ENCODE results near the gene C15orf40.

DNA sequence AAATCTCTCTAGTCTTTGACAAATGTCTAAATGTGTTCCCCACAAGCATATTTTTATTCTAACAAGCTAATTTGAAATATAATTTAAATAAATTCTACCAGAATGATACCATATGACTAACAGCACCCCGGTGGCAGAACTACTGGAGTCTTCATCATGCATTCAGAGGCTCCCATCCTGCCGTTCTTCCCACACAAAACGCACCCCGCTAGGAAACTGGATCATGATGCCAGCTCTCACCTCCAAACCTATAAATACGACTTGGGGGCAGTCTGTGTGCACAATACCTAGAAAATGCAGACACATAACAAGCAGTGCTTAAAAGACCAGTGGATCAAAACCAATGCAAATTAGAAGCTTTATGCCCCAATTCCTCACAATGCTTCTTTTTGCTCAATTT is 67.4 kb downstream of the C15orf40 start:
- TF ChIP-seq, protein P1, sequence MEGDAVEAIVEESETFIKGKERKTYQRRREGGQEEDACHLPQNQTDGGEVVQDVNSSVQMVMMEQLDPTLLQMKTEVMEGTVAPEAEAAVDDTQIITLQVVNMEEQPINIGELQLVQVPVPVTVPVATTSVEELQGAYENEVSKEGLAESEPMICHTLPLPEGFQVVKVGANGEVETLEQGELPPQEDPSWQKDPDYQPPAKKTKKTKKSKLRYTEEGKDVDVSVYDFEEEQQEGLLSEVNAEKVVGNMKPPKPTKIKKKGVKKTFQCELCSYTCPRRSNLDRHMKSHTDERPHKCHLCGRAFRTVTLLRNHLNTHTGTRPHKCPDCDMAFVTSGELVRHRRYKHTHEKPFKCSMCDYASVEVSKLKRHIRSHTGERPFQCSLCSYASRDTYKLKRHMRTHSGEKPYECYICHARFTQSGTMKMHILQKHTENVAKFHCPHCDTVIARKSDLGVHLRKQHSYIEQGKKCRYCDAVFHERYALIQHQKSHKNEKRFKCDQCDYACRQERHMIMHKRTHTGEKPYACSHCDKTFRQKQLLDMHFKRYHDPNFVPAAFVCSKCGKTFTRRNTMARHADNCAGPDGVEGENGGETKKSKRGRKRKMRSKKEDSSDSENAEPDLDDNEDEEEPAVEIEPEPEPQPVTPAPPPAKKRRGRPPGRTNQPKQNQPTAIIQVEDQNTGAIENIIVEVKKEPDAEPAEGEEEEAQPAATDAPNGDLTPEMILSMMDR (tag by site-specific recombination; IDR thresholded peaks at IDR 0.05) = no peak
- TF ChIP-seq ZNF549 (tag by site-specific recombination; IDR thresholded peaks at IDR 0.05) (no peak), ZNF23 (tag by site-specific recombination; IDR thresholded peaks at IDR 0.05; ENCODE audit: borderline replicate concordance) (no peak), KLF9 (tag by site-specific recombination; IDR thresholded peaks at IDR 0.05; ENCODE audit: low read depth) (no peak), ZNF792 (tag by site-specific recombination; IDR thresholded peaks at IDR 0.05) (no peak), ZNF140 (tag by site-specific recombination; IDR thresholded peaks at IDR 0.05) (no peak), ZNF580 (tag by site-specific recombination; IDR thresholded peaks at IDR 0.05) (no peak), ZNF18 (tag by site-specific recombination; IDR thresholded peaks at IDR 0.05) (no peak), ZBTB26 (tag by site-specific recombination; optimal IDR thresholded peaks at IDR 0.05) (no peak), ZNF223 (tag by site-specific recombination; IDR thresholded peaks at IDR 0.05) (no peak), KLF10 (tag by site-specific recombination; IDR thresholded peaks at IDR 0.05) (no peak), SP2 (tag by site-specific recombination; IDR thresholded peaks at IDR 0.05) (no peak)
- TF ChIP-seq, protein P2, sequence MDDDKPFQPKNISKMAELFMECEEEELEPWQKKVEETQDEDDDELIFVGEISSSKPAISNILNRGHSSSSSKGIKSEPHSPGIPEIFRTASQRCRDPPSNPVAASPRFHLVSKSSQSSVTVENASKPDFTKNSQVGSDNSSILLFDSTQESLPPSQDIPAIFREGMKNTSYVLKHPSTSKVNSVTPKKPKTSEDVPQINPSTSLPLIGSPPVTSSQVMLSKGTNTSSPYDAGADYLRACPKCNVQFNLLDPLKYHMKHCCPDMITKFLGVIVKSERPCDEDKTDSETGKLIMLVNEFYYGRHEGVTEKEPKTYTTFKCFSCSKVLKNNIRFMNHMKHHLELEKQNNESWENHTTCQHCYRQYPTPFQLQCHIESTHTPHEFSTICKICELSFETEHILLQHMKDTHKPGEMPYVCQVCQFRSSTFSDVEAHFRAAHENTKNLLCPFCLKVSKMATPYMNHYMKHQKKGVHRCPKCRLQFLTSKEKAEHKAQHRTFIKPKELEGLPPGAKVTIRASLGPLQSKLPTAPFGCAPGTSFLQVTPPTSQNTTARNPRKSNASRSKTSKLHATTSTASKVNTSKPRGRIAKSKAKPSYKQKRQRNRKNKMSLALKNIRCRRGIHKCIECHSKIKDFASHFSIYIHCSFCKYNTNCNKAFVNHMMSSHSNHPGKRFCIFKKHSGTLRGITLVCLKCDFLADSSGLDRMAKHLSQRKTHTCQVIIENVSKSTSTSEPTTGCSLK (tag by site-specific recombination; IDR thresholded peaks at IDR 0.05) = no peak
- TF ChIP-seq, protein P3, sequence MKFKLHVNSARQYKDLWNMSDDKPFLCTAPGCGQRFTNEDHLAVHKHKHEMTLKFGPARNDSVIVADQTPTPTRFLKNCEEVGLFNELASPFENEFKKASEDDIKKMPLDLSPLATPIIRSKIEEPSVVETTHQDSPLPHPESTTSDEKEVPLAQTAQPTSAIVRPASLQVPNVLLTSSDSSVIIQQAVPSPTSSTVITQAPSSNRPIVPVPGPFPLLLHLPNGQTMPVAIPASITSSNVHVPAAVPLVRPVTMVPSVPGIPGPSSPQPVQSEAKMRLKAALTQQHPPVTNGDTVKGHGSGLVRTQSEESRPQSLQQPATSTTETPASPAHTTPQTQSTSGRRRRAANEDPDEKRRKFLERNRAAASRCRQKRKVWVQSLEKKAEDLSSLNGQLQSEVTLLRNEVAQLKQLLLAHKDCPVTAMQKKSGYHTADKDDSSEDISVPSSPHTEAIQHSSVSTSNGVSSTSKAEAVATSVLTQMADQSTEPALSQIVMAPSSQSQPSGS (tag by site-specific recombination; IDR thresholded peaks at IDR 0.05; ENCODE audit: low read depth) = no peak
